IPS DF 4.7 (cell line): ENCODE data around the gene MYRIP.

Source experiments
- DNase-seq: peaks from one replicate; pipeline ENCODE4 v3.0.0-alpha.2; 2013; ENCODE audit warnings: low spot score; ENCODE audit errors: extremely low read depth

MYRIP gene

DNA sequence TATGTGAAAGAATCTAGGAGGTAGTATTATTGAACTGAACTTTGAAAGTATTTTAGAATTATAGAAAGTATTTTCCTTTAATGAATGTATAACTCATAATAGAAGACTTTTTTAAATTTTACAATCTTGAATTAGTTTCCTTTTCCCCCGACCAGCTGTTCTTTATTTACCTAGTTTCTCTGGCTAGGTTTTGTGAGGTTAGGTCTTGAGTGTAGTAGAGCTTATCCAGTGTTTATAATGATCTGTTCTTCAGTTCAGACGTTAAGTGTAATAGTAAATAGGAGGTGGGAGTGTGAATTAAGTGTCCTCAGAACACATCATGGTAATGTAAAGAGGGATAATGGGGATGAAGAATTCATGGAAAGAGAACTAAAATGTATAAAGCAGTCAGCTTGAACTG is 93.8 kb downstream of the MYRIP start:
- no peak for DNase-seq

DNA sequence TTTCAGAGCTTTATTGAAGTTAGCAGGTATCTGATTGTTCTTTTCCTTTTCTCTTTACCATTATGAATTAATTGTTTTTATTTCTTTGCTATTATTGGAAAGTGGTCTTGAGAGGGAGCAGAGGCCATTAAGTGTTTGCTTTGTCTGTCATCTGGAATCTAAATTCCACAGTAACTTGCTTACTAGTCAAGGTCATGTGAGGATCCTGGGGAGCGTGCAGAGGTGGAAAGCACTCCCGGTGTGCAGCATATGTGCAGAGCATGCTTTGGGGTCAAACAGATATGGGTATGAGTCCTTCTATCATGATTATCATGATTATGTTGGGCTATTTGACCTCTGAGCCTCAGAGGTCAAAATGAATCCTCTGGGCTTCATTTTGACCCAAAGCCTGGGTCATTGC is 96.4 kb downstream of the MYRIP start:
- DNase-seq = no peak

DNA sequence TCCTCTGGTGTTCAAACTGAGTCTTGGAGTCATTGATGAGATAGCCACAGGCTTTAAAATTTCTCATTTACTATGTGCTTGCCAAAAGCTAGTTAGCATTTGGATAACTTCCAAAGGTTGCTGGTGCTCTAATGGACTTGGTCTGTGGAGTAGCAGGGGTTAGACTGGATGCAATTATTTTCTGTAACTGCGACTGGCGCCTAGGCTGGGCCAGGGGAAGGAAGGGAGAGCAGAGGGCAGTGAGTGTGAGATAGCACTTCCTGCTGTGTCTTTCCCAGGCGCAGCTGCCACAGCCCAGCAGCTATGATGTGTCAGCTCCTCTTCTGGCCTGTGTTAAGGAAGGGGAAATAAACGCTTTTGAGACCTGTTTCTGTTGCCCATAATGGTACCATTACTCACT is 98.6 kb downstream of the MYRIP start:
- DNase-seq = no peak

DNA sequence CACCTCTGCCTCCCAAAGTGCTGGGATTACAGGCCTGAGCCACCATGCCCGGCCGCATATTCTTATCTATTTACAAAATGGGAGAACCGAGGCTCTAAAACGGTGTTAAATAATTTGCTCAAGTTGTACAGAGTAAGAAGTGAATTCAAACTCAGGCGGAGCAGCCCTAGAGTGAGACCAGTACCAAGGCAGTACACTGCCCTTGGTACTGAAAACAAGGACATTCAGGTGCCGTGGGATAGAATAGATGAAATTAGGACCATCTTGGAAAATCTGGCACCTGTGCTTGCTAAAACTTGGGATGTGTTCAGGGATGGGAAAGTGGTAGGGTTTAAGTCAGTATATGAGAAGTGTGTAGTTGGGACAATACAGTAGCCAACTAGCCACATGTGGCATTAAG is 100.7 kb downstream of the MYRIP start:
- no peak for DNase-seq

DNA sequence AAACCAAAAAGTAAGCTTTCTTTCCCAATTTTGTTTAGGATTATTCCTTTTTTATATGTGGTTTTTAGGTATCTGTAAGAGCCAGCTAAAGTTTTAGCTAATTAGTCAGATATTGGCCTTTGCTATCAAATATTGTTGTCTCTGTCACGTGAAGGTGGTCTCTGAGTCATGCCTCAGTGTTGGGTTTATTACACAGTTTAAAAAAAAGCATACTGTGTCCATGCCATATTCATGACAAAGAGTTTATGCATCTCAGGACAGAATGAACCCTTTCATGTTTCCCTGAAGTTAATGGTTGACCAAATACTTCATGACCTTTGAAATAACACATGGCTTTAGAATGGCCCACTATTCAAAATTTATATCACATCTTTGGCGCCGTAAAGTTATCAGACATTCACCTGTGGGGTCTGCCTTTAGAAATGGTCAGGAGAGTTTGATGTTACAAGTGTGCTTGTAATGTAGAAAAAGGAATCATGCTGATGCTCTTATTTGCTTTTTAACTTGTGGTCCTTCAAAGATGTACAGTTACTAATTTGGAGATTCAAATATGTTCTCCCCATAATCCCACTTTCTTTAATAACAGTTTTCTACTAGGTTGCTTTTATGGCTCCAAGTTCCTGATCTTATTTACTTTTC is 101.5 kb downstream of the MYRIP start:
- DNase-seq = no peak

DNA sequence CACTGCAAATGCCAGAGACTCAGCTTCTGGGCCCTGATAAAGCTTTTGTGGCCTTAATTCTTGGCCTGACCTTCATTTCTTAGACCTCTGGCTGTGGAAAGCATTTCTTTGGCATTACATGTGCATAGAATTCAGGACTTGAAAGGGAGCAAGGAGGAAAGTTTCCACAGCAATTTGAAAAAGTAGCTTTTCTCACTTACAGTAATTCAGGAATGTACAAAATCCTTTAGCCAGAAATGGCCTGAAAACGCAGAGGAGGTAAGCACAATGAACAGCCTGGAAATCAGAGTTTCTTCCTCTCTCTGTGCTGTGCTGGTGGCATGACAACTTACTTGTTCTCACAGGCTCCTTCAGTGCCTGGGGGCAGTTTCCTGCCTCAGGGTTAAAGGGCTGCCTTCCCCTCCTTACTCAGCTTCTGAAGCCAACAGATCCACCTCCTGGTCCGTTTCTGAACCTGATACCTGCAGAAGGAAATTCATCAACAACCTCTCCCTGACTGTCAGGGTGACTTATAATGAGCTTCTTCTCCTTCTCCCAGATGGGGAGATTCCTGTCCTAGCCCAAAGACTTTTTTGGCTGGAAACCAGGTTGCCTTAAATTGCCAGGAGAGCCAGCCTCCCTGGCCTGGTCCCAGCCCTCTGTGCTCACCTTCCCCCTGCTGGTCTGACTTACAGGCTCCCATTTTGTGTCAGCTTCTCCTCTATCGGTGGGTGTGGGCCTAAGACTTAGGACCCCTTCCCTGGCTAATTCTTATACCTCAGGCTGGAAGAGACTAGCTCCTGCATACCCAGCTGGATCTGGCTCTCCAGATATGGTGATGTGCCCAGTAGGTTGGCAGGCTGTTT is 102.3 kb downstream of the MYRIP start:
- DNase-seq = no peak

DNA sequence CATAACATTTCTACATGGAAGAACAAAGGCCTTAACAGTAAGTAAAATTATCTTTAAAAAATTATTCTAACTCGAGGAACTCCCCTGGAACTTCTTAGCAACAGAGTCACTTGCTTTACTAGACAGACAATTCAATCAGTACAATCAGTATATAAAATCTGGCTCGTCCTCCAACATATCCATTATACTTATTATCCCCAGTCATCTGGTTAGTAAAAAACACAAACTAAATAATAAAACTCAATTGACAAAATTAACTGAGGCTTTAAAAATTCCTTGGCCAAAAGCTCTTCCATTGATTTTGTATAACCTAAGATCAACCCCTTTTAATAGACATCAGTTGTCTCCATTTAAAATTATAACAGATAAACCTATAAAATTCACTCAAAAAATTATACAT is 105.6 kb downstream of the MYRIP start:
- DNase-seq = no peak

DNA sequence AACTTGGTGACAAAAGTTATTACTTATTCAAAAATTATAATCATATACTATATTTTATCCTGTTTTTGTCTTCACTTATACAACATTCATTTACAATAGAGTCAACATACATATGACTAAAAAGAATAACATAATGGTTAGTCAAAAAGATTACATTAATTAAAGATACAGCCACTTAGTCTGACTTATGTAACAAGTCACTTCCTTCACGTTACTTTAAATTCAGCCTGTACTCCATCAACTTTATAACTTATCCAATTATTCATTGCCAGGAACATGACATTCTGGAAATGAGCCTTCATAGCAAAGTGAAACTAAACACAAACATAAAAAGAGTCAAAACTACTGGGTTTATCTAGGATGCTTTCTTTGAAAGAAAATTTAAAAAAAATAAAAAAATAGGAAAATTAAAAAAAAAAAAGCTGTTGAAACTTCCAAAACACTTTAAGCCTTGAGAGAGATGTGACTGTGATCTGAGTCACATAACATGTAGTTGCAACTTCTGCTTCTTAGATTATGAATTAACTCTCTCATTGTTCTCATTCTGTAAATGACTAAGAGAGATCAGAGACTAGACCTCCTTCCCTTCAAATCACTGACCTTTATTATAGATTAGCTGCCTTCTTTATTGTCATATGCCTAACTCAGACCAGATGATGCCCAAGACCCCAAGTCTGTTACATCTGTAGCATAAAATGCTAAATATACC is 107.8 kb downstream of the MYRIP start:
- DNase-seq = no peak

DNA sequence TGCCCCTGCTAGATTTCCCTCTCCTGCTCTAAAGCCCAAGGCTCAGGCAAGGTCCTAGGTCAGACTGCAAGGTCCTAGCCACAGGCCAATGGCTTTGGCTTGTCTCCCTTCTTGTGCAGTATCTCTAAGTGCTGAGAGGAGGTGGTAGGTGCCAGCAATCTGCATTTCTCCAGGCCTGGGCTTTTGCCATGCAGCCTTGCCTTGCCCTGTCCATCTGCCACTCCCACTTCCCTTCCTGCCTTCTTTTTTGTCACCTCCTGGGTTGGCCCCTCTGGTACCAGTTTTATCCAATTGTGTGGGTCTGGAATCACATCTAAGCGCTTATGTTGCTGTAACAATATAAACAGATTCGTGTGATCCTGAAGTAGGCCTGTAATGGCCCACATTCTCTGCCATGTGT is 109.9 kb downstream of the MYRIP start:
- DNase-seq = no peak

DNA sequence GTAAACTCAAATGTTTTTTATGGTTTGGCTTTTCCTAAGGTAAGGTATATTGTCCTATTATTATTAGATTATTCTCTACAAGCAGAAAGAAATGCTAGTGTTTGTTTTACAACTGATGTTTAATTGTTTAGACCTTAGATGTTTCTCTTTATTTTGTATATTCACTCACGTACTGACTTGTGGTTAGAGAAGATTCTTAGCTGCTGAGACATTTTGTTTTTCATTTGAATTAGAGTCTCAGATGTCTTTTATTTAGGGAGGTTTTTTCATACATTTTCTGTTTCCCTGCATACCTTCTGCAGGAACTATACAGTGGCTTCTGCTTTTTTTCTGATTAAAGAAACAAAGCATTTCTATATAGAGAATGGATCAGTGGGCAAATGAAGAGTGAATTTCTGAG is 110.9 kb downstream of the MYRIP start:
- DNase-seq = no peak

DNA sequence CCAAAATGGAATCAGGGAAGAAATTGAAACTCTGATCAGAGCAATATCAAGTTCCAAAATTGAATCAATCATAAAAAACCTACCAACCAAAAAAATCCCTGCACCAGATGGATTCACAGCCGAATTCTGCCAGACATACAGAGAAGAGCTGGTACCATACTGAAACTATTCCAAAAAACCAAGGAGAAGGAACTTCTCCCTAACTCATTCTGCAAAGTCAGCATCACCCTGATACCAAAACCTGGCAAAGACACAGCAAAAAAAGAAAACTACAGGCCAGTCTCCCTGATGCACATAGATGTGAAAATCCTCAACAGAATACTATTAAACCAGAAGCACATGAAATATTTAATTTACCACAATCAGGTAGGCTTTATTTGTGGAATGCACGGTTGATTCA is 118.1 kb downstream of the MYRIP start:
- DNase-seq = no peak

DNA sequence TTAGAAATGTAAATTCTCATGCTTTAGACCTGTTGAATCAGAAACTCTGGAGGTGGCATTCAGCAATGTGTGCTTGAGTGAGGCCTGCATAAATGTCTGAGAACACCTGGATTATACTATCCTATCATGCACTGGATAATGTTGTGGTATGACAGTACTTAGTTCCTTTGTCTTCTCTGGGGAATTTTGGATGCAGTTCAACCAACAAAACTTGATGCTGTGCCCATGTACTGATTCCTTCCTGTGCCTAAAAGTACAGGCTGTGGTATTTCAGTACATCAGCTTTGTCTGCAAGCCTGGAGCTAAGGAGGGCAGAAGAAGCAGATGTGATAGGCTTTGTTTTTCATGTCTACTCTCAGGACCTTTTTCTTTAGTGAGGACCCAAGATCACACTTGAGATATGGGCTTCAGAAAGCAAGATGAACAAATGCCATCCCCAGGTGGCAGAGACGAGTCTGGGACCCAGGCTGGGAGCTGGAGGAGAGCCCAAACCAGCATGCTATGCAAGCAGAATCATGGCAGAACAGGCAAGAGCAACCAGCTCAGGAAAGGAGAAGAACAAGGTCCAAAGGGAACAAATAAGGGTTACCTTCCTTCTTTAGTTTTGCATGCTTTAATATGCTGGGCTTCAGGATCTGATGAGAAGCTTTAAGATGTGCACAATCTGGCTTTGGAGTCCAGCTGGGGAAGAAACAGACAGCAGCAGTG is 124.7 kb downstream of the MYRIP start:
- DNase-seq = no peak

DNA sequence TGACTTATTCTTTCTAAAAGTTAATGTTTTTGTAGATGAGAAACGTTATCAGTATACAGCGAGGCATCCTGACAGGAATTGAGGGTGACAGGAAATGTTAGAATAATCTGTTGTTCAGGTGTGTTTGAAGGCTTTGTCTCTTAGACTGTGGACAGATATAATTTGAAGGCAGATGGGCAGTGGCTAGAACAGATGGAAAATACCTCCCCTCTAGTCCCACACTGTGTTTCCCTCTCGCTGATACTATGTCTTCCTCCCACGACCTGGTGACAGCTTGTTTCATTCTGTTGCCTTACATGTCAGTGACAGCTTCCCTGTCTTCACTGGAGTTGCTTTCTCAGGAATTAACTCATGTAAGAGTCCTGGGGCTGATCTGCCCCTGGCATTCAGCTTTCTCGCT is 125.3 kb downstream of the MYRIP start:
- DNase-seq = no peak

DNA sequence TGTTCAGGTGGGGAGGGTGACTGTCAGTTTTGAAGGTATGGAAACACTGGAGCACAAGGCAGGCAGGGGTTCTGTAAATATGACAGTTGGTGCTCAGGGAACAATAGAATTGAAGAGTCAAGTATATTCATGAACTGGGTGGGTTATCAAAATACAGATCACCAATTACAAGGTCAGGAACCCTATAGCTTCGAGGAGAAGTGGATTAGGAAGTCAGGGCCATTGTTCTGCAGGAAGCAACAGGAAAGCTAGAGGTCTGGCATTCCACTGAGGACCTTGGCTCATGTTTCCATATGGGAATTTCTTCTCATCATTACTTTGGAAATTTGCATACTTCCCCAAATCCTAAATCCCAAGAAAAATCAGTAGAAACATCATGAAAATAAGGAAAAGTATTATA is 125.9 kb downstream of the MYRIP start:
- no peak for DNase-seq

DNA sequence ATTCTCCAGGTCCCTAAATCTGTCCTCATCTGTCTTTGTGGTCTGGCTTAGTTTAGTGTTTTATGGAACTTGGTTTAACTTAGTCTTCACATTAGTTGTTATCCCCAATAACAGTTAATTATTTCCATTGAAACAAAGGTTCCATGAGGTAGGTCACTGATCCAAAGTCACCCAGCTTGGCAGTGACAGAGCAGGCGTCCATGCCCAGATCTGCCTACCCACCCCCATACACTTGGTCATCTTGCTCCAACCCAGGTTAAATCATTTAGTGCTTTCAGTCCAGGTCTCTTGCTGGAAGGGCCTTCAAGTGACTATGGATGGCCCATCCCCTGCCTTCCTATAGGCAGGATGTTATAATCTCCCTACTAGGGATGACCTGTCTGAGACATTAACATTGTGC is 127.4 kb downstream of the MYRIP start:
- DNase-seq = no peak

DNA sequence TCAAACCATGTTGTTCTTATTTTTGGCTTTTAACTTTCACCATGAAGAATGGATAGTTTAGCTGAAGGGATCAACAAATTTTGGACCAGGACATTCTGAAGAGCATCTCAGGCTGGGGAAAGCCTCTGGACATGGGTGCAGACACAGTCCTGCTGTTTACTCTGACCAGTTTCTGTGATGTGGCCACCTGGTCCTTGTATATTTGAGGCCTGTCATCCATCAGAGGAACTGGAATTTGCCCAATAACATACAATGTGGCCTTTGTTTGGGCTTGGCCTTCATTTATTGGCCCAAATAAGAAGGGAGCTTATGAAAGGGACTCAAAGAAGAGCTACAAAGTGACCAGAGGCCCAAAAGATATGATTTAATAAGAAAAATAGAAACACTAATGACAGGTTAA is 127.9 kb downstream of the MYRIP start:
- DNase-seq = no peak

DNA sequence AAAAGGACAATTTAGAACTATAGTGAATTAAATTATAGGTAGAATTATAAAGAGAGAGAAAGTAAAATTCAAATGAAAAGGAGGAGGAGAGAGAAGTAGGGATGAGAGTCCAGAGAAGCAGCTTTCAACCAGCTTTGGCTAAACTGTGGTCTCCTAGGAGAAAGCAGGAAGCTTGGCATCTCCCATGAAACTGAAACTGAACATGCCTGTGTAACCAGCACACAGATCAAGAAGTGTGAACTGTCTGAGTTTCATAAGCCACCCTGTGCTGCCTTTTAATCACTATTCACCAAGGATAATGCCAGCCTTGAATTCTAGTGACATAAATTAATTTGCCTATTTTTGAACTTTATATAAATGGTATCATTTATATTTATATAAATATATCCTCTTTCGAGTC is 128.5 kb downstream of the MYRIP start:
- no peak for DNase-seq

DNA sequence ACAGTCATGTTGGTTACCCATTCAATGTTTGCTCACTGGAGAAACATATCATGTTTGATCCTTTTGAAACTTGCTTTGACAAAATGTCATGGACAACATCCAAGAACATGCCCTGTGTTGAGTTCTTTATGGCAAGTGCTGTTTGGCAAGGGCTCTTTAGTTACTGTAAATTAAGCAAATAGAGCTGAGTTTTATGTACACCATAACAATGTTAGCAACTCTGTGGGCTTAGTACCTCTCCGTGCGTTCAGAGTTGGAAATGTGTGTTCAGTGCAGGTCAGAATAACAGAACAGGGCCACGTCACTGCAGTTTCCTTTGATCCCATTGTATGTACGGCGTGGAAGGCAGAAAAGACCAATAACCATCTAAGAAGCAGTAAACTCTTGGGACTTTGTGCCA is 132.5 kb downstream of the MYRIP start:
- no peak for DNase-seq

DNA sequence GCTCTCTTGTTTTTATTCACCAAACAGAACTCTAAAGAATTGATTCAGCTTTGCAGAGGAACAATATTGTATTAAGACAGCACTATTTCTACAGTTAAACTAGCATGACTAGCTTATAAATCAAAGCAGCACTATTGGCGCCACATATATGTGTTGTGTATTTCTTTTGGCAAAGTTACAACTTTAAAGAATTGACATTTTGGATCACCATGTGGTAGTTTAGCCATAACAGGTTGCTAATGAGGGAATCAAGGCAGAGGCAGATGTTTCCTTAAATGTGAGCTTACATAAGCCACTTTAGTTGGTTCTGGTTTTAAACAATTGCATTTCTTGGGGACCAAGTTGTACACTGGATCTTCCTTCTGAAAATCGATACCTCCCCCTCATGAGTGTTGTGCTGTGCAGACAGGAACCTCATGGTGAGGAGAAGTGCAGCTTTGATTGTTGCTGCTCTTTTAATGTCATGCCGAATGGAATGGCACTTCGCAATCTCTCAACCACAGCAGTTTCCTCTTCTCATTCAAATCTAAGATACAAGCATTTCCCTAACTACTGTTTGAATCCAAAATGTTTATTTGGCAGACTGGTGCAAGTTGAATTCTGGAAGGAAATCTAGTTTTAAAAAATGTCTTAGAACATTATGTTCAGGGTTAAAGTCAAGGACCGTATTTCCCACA is 151.2 kb downstream of the MYRIP start:
- DNase-seq = no peak

DNA sequence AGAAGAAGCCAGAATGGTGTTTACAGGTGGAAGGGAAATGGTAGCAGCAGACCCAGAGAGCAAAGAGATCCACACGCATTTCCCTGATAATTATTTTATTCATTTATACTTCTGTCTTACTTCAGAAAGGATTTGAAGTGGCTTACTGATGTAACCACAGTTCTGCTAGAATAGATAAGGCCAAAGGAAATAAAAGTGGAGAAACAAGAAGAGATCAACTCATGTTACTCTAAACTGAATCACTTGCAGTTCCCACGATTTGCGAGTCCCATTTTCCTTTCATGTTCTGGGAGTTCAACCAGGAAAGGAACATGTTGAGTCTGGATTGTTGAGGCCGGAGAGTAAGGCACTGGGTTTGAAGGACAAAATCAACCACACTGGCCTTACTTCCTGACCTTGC is 151.8 kb downstream of the MYRIP start:
- no peak for DNase-seq

DNA sequence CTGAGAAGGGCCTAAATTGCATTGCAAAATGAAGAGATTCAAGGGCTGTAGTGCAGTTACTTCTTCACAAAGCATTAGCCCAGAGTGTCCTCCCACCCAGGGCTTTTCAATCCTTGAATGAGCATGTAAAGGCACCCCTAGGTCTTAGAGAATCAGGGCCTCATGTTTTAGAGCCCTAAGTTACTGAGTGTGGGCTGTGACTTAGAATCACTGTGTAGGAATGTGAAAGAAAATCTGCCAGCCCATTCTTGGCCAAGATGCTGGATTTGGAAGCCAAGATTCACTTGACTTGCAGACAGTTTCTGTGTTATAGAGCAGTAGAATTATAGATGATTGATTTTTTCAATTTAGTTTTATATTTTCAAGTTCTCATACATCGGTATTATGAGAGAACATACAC is 153.2 kb downstream of the MYRIP start:
- no peak for DNase-seq
